Astrocyte (in vitro differentiated cells and primary cell): Measurements from ENCODE around the gene MLXIP. TPM values are rescaled to one million over a fixed set of nuclear protein-coding genes. Genes with fewer than 3 reads are reported as not detected.

ENCODE experiments used
- DNase-seq: peaks from one replicate; pipeline ENCODE4 v3.0.0-alpha.2; 2010; ENCODE audit warnings: low read depth
- FAIRE-seq: peaks from 2 replicates; lab custom pipeline; 2011; peaks lifted over from hg19 to GRCh38; lab: Jason Lieb, UNC
- H2AFZ ChIP-seq: 2 replicates; pipeline ENCODE4 v1.6.0; 2012; ENCODE audit warnings: low read depth, low read length, inconsistent platforms
- H3K27ac ChIP-seq: 2 replicates; pipeline ENCODE4 v1.5.1; 2011; ENCODE audit warnings: low read depth, low read length, inconsistent platforms
- H3K27me3 ChIP-seq: 2 replicates; pipeline ENCODE4 v1.6.0; 2011; ENCODE audit warnings: low read length, inconsistent platforms; ENCODE audit not compliant: insufficient read depth
- H3K36me3 ChIP-seq: 2 replicates; pipeline ENCODE4 v1.5.1; 2011; ENCODE audit warnings: low read length, inconsistent platforms; ENCODE audit not compliant: insufficient read depth
- H3K4me1 ChIP-seq: 2 replicates; pipeline ENCODE4 v1.5.1; 2011; ENCODE audit warnings: low read length, inconsistent platforms; ENCODE audit not compliant: insufficient read depth
- H3K4me2 ChIP-seq: 2 replicates; pipeline ENCODE4 v1.6.0; 2012; ENCODE audit warnings: low read length, inconsistent platforms
- H3K4me3 ChIP-seq: 2 replicates; pipeline ENCODE4 v1.5.1; 2011; ENCODE audit warnings: low read depth, mild to moderate bottlenecking, low read length, inconsistent platforms; ENCODE audit not compliant: insufficient read depth
- H3K79me2 ChIP-seq: 2 replicates; pipeline ENCODE4 v1.6.0; 2012; ENCODE audit warnings: mild to moderate bottlenecking, low read length, inconsistent platforms; ENCODE audit not compliant: insufficient read depth
- H3K9ac ChIP-seq: 2 replicates; pipeline ENCODE4 v1.6.0; 2012; ENCODE audit warnings: mild to moderate bottlenecking, low read length, inconsistent platforms
- H3K9me3 ChIP-seq: 2 replicates; pipeline ENCODE4 v1.5.1; 2012; ENCODE audit warnings: low read depth, mild to moderate bottlenecking, low read length, inconsistent platforms; ENCODE audit not compliant: insufficient read depth
- H4K20me1 ChIP-seq: 2 replicates; pipeline ENCODE4 v1.6.0; 2012; ENCODE audit warnings: low read length, inconsistent platforms; ENCODE audit not compliant: insufficient read depth
- H3K27ac Mint-ChIP-seq: one replicate; pipeline ENCODE4 v1.8.0; 2021; ENCODE audit warnings: mild to moderate bottlenecking, mixed read lengths; ENCODE audit not compliant: unreplicated experiment
- H3K27me3 Mint-ChIP-seq: one replicate; pipeline ENCODE4 v1.8.0; 2021; ENCODE audit warnings: low read depth, mixed read lengths; ENCODE audit not compliant: unreplicated experiment
- H3K36me3 Mint-ChIP-seq: one replicate; pipeline ENCODE4 v1.8.0; 2021; ENCODE audit warnings: low read depth, mixed read lengths; ENCODE audit not compliant: unreplicated experiment
- H3K4me1 Mint-ChIP-seq: one replicate; pipeline ENCODE4 v1.8.0; 2021; ENCODE audit warnings: low read depth, mixed read lengths; ENCODE audit not compliant: unreplicated experiment
- H3K4me3 Mint-ChIP-seq: one replicate; pipeline ENCODE4 v1.8.0; 2021; ENCODE audit warnings: mild to moderate bottlenecking, moderate library complexity, mixed read lengths; ENCODE audit not compliant: unreplicated experiment
- H3K9me3 Mint-ChIP-seq: one replicate; pipeline ENCODE4 v1.8.0; 2021; ENCODE audit warnings: mild to moderate bottlenecking, mixed read lengths; ENCODE audit not compliant: unreplicated experiment
- CTCF ChIP-seq: IDR thresholded peaks from 2 replicates; pipeline ENCODE4 v1.5.1; 2011; ENCODE audit warnings: low read depth, mild to moderate bottlenecking, inconsistent platforms, low read length, moderate library complexity; ENCODE audit not compliant: insufficient read depth
- EZH2 ChIP-seq: IDR thresholded peaks from 2 replicates; pipeline ENCODE4 v1.6.1; 2012; ENCODE audit warnings: mild to moderate bottlenecking, low read length, inconsistent platforms; ENCODE audit not compliant: insufficient read depth
- total RNA-seq: library from RNA; stranded (reverse); gene quantifications from 2 replicates; pipeline ENCODE4 v1.2.1, GENCODE V29; 2021

Gene MLXIP
- total RNA-seq, 1 donor from 2014 or later: 62.5 TPM

DNA sequence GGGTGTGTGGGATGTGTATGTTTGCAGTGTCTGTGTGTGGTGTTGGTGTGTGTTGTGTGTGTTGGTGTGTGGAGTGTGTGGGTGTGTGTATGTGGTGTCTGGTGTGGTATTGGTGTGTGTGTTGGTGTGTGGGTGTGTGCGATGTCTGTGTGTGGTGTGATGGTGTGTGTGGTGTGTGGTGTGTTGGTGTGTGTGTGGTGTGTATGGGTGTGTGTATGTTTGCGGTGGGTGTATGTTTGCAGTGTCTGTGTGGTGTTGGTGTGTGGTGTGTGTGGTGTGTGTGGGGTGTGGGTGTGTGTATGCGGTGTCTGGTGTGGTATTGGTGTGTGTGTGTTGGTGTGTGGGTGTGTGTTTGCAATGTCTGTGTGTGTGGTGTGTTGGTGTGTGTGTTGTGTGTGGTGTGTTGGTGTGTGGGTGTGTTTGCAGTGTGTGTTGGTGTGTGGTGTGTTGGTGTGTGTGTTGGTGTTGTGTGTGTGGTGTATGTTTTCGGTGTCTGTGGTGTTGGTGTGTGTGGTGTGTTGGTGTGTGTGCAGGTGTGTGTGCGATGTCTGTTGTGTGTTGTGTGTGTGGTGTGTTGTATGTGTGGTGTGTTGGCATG, 15.7 kb downstream of the MLXIP start:
- DNase-seq (no peak), FAIRE-seq (no peak)
- Histone ChIP-seq H3K4me3 (no peak overlapping the region), H3K79me2 (peaks cover 82% of the 10 kb centered on the region), H3K9me3 (no peaks in the 10 kb centered on the region), H3K4me1 (peaks cover 31% of the 10 kb centered on the region), H3K27ac (no peak overlapping the region), H4K20me1 (peaks cover 67% of the 10 kb centered on the region), H2AFZ (no peak overlapping the region), H3K27me3 (no peaks in the 10 kb centered on the region), H3K4me2 (no peak overlapping the region), H3K9ac (no peak overlapping the region), H3K36me3 (no peaks in the 10 kb centered on the region)
- peaks cover 46% of the 10 kb centered on the region for H3K4me1 Mint-ChIP-seq
- peaks cover 12% of the 10 kb centered on the region for H3K36me3 Mint-ChIP-seq
- H3K4me3 Mint-ChIP-seq: no peak overlapping the region
- no peak overlapping the region for H3K27ac Mint-ChIP-seq
- H3K27me3 Mint-ChIP-seq: no peaks in the 10 kb centered on the region
- H3K9me3 Mint-ChIP-seq: no peaks in the 10 kb centered on the region
- TF ChIP-seq CTCF: no peak
- TF ChIP-seq EZH2: no peak

DNA sequence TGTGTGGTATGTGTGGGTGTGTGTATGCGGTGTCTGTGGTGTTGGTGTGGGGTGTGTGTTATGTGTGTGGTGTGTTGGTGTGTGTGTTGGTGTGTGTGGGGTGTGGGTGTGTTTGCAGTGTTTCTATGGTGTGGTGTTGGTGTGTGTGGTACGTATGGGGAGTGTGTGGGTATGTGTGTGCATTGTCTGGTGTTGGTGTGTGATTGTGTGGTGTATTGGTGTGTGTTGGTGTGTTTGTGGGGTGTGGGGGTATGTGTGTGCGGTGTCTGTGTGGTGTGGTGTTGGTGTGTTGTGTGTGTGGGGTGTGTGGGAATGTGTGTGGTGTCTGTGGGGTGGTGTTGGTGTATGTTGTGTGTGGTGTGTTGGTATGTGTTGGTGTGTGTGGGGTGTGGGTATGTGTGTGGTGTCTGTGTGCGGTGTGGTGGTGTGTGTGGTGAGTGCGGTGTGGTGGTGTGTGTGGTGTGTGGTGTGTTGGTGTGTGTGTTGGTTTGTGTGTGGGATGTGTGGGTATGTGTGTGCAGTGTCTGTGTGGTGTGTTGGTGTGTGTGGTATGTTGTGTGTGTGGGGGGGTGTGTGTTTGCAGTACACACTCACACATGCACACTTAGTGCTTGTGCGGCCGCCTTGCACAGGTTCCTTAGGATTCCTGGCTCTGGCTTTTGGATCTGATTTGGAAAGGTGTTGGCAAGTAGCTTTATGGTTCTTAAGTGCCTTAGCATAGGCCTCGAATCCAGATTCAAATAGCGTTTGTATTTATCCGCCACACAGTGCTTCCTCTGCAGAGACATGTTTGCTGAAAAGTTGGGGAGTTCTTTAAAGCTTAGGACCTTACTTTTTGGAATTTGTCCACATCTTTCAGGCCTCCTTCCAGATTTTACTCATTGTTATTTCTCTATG, 16.4 kb downstream of the MLXIP start:
- no peak overlapping the region for H3K27ac ChIP-seq
- FAIRE-seq (no peak), DNase-seq (peak; percentile 49)
- peak overlapping the region; percentile 12 for H3K9ac ChIP-seq
- no peak overlapping the region for H3K4me3 ChIP-seq
- no peaks in the 10 kb centered on the region for H3K9me3 Mint-ChIP-seq
- no peaks in the 10 kb centered on the region for H3K9me3 ChIP-seq
- H3K36me3 ChIP-seq: no peaks in the 10 kb centered on the region
- no peak overlapping the region for H3K27ac Mint-ChIP-seq
- no peak overlapping the region for H3K4me2 ChIP-seq
- peaks cover 6% of the 10 kb centered on the region for H3K36me3 Mint-ChIP-seq
- peaks cover 47% of the 10 kb centered on the region for H3K4me1 Mint-ChIP-seq
- H2AFZ ChIP-seq: no peak overlapping the region
- peaks cover 70% of the 10 kb centered on the region for H4K20me1 ChIP-seq
- peaks cover 82% of the 10 kb centered on the region for H3K79me2 ChIP-seq
- H3K27me3 ChIP-seq: no peaks in the 10 kb centered on the region
- TF ChIP-seq EZH2: no peak
- no peak for TF ChIP-seq CTCF
- H3K4me1 ChIP-seq: peaks cover 31% of the 10 kb centered on the region
- no peak overlapping the region for H3K4me3 Mint-ChIP-seq
- H3K27me3 Mint-ChIP-seq: no peaks in the 10 kb centered on the region
